ENCODE measurements around the gene STK31. TPM values are rescaled to one million over a fixed set of nuclear protein-coding genes. Genes with fewer than 3 reads are reported as not detected.

Gene STK31
- total and polyA plus RNA-seq, 2 experiments from 2014 or later, result 0.06 to 0.10 TPM

GRCh38 chr7:23802720-23803397 is 92.8 kb downstream of the STK31 start:
- peak overlapping the region; percentile 65 for H3K4me2 ChIP-seq
- H3K79me2 ChIP-seq, result no peaks in the 10 kb centered on the region
- peak overlapping the region; percentile 35 for H3K27ac ChIP-seq
- TF ChIP-seq CTCF (IDR thresholded peaks at IDR 0.05; ENCODE audit: poor library complexity) (no peak), EZH2phosphoT487 (IDR thresholded peaks at IDR 0.05; ENCODE audit: low read depth, severe bottlenecking, unreplicated experiment) (no peak), EZH2 (IDR thresholded peaks at IDR 0.05; ENCODE audit: borderline replicate concordance) (no peak)
- H2AFZ ChIP-seq, result no peak overlapping the region
- WGBS (ENCODE audit: low lambda C conversion rate, missing lambda C conversion rate), result 67% methylated on average over 4 of the region's 4 CpGs
- no peaks in the 10 kb centered on the region for H3K9me3 ChIP-seq (ENCODE audit: low read depth)
- H3K4me3 ChIP-seq, result no peak overlapping the region
- no peak for DNase-seq (ENCODE audit: low spot score)
- H3K27me3 ChIP-seq, result no peaks in the 10 kb centered on the region
- no peaks in the 10 kb centered on the region for H3K36me3 ChIP-seq (replicated peaks; ENCODE audit: insufficient read depth, low read depth)
- H3K4me1 ChIP-seq (ENCODE audit: insufficient read depth), result peaks cover 6% of the 10 kb centered on the region
- no peaks in the 10 kb centered on the region for H3K9me2 ChIP-seq (replicated peaks; ENCODE audit: insufficient read depth)
- no peaks in the 10 kb centered on the region for H4K20me1 ChIP-seq (ENCODE audit: insufficient read depth, poor library complexity, severe bottlenecking)

GRCh38 chr7:23804707-23805106 is 94.7 kb downstream of the STK31 start:
- H3K9me2 ChIP-seq (replicated peaks; ENCODE audit: insufficient read depth), result no peaks in the 10 kb centered on the region
- TF ChIP-seq CTCF (IDR thresholded peaks at IDR 0.05; ENCODE audit: poor library complexity) (no peak), EZH2 (IDR thresholded peaks at IDR 0.05; ENCODE audit: borderline replicate concordance) (no peak), EZH2phosphoT487 (IDR thresholded peaks at IDR 0.05; ENCODE audit: low read depth, severe bottlenecking, unreplicated experiment) (no peak)
- no peak overlapping the region for H3K4me2 ChIP-seq
- no peak overlapping the region for H3K27ac ChIP-seq
- H2AFZ ChIP-seq, result no peak overlapping the region
- H3K4me3 ChIP-seq, result no peak overlapping the region
- H3K27me3 ChIP-seq, result no peaks in the 10 kb centered on the region
- no peak for DNase-seq (ENCODE audit: low spot score)
- H3K4me1 ChIP-seq (ENCODE audit: insufficient read depth), result peaks cover 6% of the 10 kb centered on the region
- no peaks in the 10 kb centered on the region for H3K36me3 ChIP-seq (replicated peaks; ENCODE audit: insufficient read depth, low read depth)
- 57% methylated on average over 1 of the region's 1 CpG for WGBS (ENCODE audit: low lambda C conversion rate, missing lambda C conversion rate)
- no peaks in the 10 kb centered on the region for H4K20me1 ChIP-seq (ENCODE audit: insufficient read depth, poor library complexity, severe bottlenecking)
- no peaks in the 10 kb centered on the region for H3K79me2 ChIP-seq
- no peaks in the 10 kb centered on the region for H3K9me3 ChIP-seq (ENCODE audit: low read depth)

- Histone ChIP-seq H3K4me2 (no peak overlapping the region), H3K27ac (no peak overlapping the region)
- 81% methylated on average over 3 of the region's 3 CpGs for WGBS (ENCODE audit: low lambda C conversion rate, missing lambda C conversion rate)
Observed at GRCh38 chr7:23808421-23808820, 98.4 kb downstream of the STK31 start.

More at GRCh38 chr7:23808421-23808820, 98.4 kb downstream of the STK31 start:
- no peaks in the 10 kb centered on the region for H3K4me1 ChIP-seq (ENCODE audit: insufficient read depth)
- H3K27me3 ChIP-seq, result no peaks in the 10 kb centered on the region
- no peak for DNase-seq (ENCODE audit: low spot score)
- no peak overlapping the region for H2AFZ ChIP-seq
- no peaks in the 10 kb centered on the region for H3K9me2 ChIP-seq (replicated peaks; ENCODE audit: insufficient read depth)
- H3K4me3 ChIP-seq, result no peak overlapping the region
- no peaks in the 10 kb centered on the region for H3K79me2 ChIP-seq
- H3K9me3 ChIP-seq (ENCODE audit: low read depth), result no peaks in the 10 kb centered on the region
- H3K36me3 ChIP-seq (replicated peaks; ENCODE audit: insufficient read depth, low read depth), result no peaks in the 10 kb centered on the region
- H4K20me1 ChIP-seq (ENCODE audit: insufficient read depth, poor library complexity, severe bottlenecking), result no peaks in the 10 kb centered on the region
- TF ChIP-seq EZH2phosphoT487 (IDR thresholded peaks at IDR 0.05; ENCODE audit: low read depth, severe bottlenecking, unreplicated experiment), result no peak
- TF ChIP-seq CTCF (IDR thresholded peaks at IDR 0.05; ENCODE audit: poor library complexity), result no peak
- no peak for TF ChIP-seq EZH2 (IDR thresholded peaks at IDR 0.05; ENCODE audit: borderline replicate concordance)
